BJ (cell line): ENCODE results near the gene GAPT. TPM values are rescaled to one million over a fixed set of nuclear protein-coding genes. Genes with fewer than 3 reads are reported as not detected.

Source experiments
- CTCF ChIA-PET: fragments of 350-600 bp; formaldehyde crosslinking; extraction: SDS; loops from one replicate; lab custom pipeline; 2021; ENCODE audit warnings: antibody characterized with exemption, inconsistent platforms; lab: Yijun Ruan, JAX
- POLR2A ChIA-PET: fragments of 300-600 bp; sonication (Branson Sonifier 250); formaldehyde crosslinking; extraction: SDS; loops from one replicate; lab custom pipeline; 2021; ENCODE audit warnings: antibody characterized with exemption; lab: Charles Lee
- DNase-seq: peaks from one replicate; pipeline ENCODE4 v3.0.0-alpha.2; 2011; ENCODE audit warnings: low read depth
- H3K27me3 ChIP-seq: 2 replicates; pipeline ENCODE4 v1.6.0; 2011; ENCODE audit warnings: low read length; ENCODE audit not compliant: control insufficient read depth, insufficient read depth
- H3K36me3 ChIP-seq: 2 replicates; pipeline ENCODE4 v1.5.1; 2011; ENCODE audit warnings: low read length; ENCODE audit not compliant: control insufficient read depth, insufficient read depth
- H3K4me3 ChIP-seq: 2 replicates; pipeline ENCODE4 v1.5.1; 2011; ENCODE audit warnings: low read depth, mild to moderate bottlenecking, control low read depth, low read length
- CTCF ChIP-seq: IDR thresholded peaks from 2 replicates; pipeline ENCODE4 v1.5.1; 2011; ENCODE audit warnings: low read depth, mild to moderate bottlenecking, control low read depth, inconsistent platforms, low read length, moderate library complexity; ENCODE audit not compliant: insufficient read depth
- polyA plus RNA-seq: library from polyadenylated mRNA; depleted of rRNA; stranded (reverse); fragments of >200 nt; gene quantifications from 2 replicates; pipeline ENCODE4 v1.2.3, GENCODE V29; 2011

Gene GAPT
- polyA plus RNA-seq, 1 experiment: not detected

- DNase-seq: peak; percentile 56
- peak within 1 kb of the TSS; percentile 96 for H3K4me3 ChIP-seq
- H3K36me3 ChIP-seq: peaks cover 5% of the 10 kb centered on the region
- TF ChIP-seq CTCF: peak; percentile 50
- H3K27me3 ChIP-seq: no peaks in the 10 kb centered on the region
- ChIA-PET CTCF (interaction anchor here (0.6 to 5.9 kb wide), 45 partner anchors 143 to 1163 kb away, joined by 3 to 120 read pairs (median 4); no protein-coding TSS in a partner anchor), POLR2A (interaction anchor here (0.5 to 1.8 kb wide), 18 partner anchors 93 to 1162 kb away, joined by 3 to 16 read pairs (median 4); no protein-coding TSS in a partner anchor)
Measured at GRCh38 chr5:58460002-58460731, 31.1 kb upstream of the GAPT start, which contains the start of gene PLK2. Gene PLK2 (minus strand): TSS chr5:58460086. CDS start chr5:58459959, 127 bp downstream.

DNA sequence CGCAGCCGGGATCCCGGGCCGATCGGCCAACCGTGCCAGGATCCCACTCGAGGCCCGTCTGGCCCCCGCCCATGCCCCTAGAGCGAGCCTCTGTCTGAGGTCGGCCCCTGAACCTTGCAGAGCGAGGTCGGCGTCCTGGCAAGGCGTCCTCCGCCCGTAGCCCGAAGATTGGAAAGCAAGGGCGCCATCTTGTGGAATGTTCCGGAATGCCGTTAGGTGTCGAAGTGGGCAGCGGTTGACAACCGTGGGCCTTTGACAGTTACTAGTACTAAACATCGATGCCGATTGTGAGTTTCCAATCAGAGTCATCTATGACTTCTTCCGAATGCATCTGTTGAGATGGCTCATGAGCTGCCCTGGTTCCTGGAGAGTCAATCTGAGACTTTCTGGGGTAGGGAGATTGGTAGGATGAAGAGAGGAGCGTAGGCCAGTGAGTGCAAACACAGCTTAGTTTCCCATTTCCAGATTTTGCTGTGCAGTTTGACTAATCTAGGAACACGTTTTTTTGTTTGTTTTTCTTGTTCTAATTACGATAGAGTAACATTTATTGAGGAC lies 30.4 kb upstream of the GAPT start:
- peak; percentile 82 for TF ChIP-seq CTCF
- CTCF ChIA-PET: interaction anchor here (0.6 to 5.9 kb wide), 51 partner anchors 15 to 1171 kb away, joined by 3 to 120 read pairs (median 4); no protein-coding TSS in a partner anchor
- DNase-seq: no peak
- Histone ChIP-seq H3K4me3 (peak overlapping the region; percentile 96), H3K27me3 (no peaks in the 10 kb centered on the region), H3K36me3 (peaks cover 3% of the 10 kb centered on the region)
- POLR2A ChIA-PET: interaction anchor here (0.6 to 1.1 kb wide), 16 partner anchors 94 to 1163 kb away, joined by 3 to 16 read pairs (median 4); no protein-coding TSS in a partner anchor

DNA sequence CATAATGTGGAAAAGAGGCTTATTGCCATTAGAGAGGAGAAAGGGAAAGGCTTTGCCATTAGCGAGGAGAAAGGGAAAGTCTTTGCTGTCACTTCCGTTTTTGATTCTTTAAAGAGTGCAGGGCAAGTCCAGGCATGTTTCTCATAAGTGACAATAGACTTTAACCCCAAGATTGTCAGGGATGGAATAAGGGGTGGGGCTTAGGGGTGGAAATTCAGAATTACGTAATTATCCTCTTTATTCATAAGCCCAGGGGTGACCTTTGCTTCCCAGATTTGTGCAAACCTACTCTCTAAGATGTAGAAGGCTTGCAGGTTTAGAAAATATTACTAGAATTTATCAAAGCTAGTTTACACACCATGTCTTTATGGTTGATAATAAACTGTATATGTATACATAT lies 29.1 kb upstream of the GAPT start:
- ChIA-PET POLR2A (no interaction called here), CTCF (interaction anchor here (1.0 to 5.9 kb wide), 10 partner anchors 572 to 1165 kb away, joined by 3 to 120 read pairs (median 26); no protein-coding TSS in a partner anchor)

GRCh38 chr5:58462623-58463230 lies 28.5 kb upstream of the GAPT start:
- CTCF ChIA-PET: interaction anchor here (0.7 to 5.9 kb wide), 7 partner anchors 575 to 1166 kb away, joined by 3 to 120 read pairs (median 29); no protein-coding TSS in a partner anchor

More for the DNA sequence above, 29.1 kb upstream of the GAPT start:
- no peak for DNase-seq
- no peak for TF ChIP-seq CTCF
- Histone ChIP-seq H3K4me3 (no peak overlapping the region), H3K36me3 (peaks cover 2% of the 10 kb centered on the region; the same call in 1 of the 2 replicates), H3K27me3 (no peaks in the 10 kb centered on the region)

More at GRCh38 chr5:58462623-58463230, 28.5 kb upstream of the GAPT start:
- DNase-seq: no peak
- no peaks in the 10 kb centered on the region for H3K36me3 ChIP-seq
- H3K4me3 ChIP-seq: no peak overlapping the region
- POLR2A ChIA-PET: no interaction called here
- TF ChIP-seq CTCF: peak; percentile 39; the same call in 1 of the 2 replicates
- no peaks in the 10 kb centered on the region for H3K27me3 ChIP-seq
